ENCODE results near the gene MIB2.

DNA sequence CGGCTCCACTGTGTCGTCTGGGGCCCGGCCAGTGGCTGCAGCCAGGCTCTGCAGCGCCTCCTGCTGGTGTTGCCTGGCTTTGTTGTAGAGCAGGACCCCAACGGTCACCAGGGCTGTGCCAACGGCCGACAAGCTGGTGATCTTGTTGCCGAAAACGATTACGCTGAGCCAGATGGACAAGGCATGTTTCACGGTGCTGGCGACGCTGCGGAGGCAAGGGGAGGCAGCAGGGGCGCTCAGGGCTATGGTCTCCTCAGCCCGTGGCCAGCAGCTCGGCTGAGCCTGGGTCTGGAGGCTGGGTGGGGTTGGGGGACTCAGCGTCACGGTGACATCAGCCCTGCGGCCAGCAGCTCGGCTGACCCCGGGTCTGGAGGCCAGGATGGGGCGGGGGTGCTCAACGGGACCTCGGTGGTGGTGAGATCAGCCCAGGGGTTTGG is 50.5 kb downstream of the MIB2 start:
- TF ChIP-seq CTCF (IDR thresholded peaks at IDR 0.05) (peak; percentile 65), EZH2 (IDR thresholded peaks at IDR 0.05) (no peak)

Measured in neural progenitor cell (in vitro differentiated cells).